Measurements from ENCODE around the gene RGS11. TPM values are rescaled to one million over a fixed set of nuclear protein-coding genes. Genes with fewer than 3 reads are reported as not detected.

The RGS11 gene
- total RNA-seq, 1 experiment from 2014 or later = 2.9 TPM

DNA sequence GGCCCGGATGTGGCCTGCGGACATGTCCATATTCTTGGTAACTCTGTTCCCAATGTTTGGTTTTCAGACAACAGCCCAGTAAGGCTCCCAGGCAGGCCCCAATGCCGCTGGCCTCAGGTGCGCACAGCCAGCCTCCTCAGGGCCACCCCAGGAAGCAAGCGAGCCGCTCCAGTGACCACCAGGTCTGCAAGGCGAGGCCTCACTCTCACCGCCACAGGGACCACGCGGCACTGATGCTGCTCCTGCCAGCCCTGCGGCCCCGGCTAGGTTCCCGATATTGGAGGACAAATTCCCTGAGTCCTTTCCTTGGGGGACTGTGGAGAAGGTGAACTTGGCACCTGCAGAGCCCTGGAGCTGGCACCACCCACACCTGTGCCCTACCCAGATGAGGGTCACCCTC lies 26.2 kb upstream of the RGS11 start:
- no peak for TF ChIP-seq CTCF (conservative IDR thresholded peaks at IDR 0.05)
- Histone ChIP-seq H3K18ac (ENCODE audit: insufficient read length, low read depth, low read length) (no peak overlapping the region), H3K23ac (ENCODE audit: insufficient read length, low read depth, low read length) (no peak overlapping the region), H4K20me1 (ENCODE audit: control insufficient read depth, insufficient read depth, insufficient read length) (no peaks in the 10 kb centered on the region), H2BK12ac (ENCODE audit: insufficient read length, low read depth, low read length) (no peak overlapping the region), H2BK15ac (ENCODE audit: low read depth, low read length) (no peak overlapping the region), H3K56ac (ENCODE audit: insufficient read length, low read depth, low read length) (no peak overlapping the region), H3K4me2 (ENCODE audit: insufficient read depth, insufficient read length, low read length) (no peak overlapping the region), H2AK5ac (ENCODE audit: insufficient read length, low read length) (no peak overlapping the region), H2AFZ (ENCODE audit: low read length) (no peak overlapping the region), H2BK120ac (ENCODE audit: low read depth, low read length, poor library complexity, severe bottlenecking) (no peak overlapping the region), H4K91ac (ENCODE audit: insufficient read length, low read depth, low read length) (no peak overlapping the region), H3K27ac (ENCODE audit: insufficient read length, low read depth, low read length) (no peak overlapping the region), H3K23me2 (ENCODE audit: insufficient read length, low read depth, low read length, poor library complexity, severe bottlenecking) (no peaks in the 10 kb centered on the region), H4K8ac (replicated peaks; ENCODE audit: insufficient read length, low read depth, low read length) (no peak overlapping the region), H3K4ac (ENCODE audit: low read depth, low read length) (no peak overlapping the region), H3K14ac (ENCODE audit: insufficient read depth, low read length) (no peak overlapping the region), H2BK20ac (ENCODE audit: low read depth, low read length, poor library complexity, severe bottlenecking) (no peak overlapping the region), H3K27me3 (ENCODE audit: insufficient read depth, low read length) (no peaks in the 10 kb centered on the region), H3K79me2 (ENCODE audit: insufficient read depth, low read length) (no peaks in the 10 kb centered on the region), H4K5ac (ENCODE audit: insufficient read length, low read depth, low read length) (no peak overlapping the region), H3K79me1 (ENCODE audit: insufficient read depth, low read depth, low read length, poor library complexity, severe bottlenecking) (no peaks in the 10 kb centered on the region), H3T11ph (ENCODE audit: low read length) (no peak overlapping the region), H3K9ac (ENCODE audit: extremely low read depth, insufficient read length, low read length) (no peak overlapping the region), H3K9me3 (ENCODE audit: control insufficient read depth, low read depth, low read length) (no peaks in the 10 kb centered on the region), H2BK5ac (ENCODE audit: insufficient read length, low read length) (no peak overlapping the region), H3K4me1 (ENCODE audit: insufficient read depth, low read length) (no peaks in the 10 kb centered on the region)
- no peak for DNase-seq
- WGBS (ENCODE audit: extremely low coverage, insufficient read length, low lambda C conversion rate) = no CpG with 5 or more reads among the region's 13 CpGs
- no peak overlapping the region for H3K4me3 Mint-ChIP-seq
- peaks cover 11 to 47% (median 34%) of the 10 kb centered on the region in 3 experiments; a peak in 6 of 7 replicates for H3K36me3 Mint-ChIP-seq (ENCODE audit: insufficient read depth in 1 of 3, low read depth in 3 of 3)
- peak overlapping the region in 2 of 3 experiments; percentile 39 to 78; a peak in 3 of 7 replicates for H3K27ac Mint-ChIP-seq
- H3K27me3 Mint-ChIP-seq (ENCODE audit: low read depth) = no peaks in the 10 kb centered on the region
- no peaks in the 10 kb centered on the region for H3K4me1 Mint-ChIP-seq
- no peaks in the 10 kb centered on the region for H3K9me3 Mint-ChIP-seq
